ENCODE results near the gene OTOG. TPM values are rescaled to one million over a fixed set of nuclear protein-coding genes. Genes with fewer than 3 reads are reported as not detected.

Gene OTOG
- polyA plus RNA-seq, 12 donors = 0.01 to 0.04 (median 0.02) TPM; not detected in 6

- no peak for DNase-seq
These were observed 13.4 kb downstream of the OTOG start for GRCh38 chr11:17560281-17561110.

- no peak for DNase-seq
These were observed 14.0 kb downstream of the OTOG start for GRCh38 chr11:17561111-17561415.

GRCh38 chr11:17561526-17561925 lies 14.5 kb downstream of the OTOG start:
- no peak for DNase-seq

- DNase-seq = no peak
These were observed 16.2 kb downstream of the OTOG start for GRCh38 chr11:17563231-17563646.

GRCh38 chr11:17563961-17564686 lies 17.1 kb downstream of the OTOG start:
- no peak for DNase-seq

- no peak for DNase-seq
These were observed 17.6 kb downstream of the OTOG start for GRCh38 chr11:17564687-17565042.

- DNase-seq = no peak
These were observed 21.9 kb downstream of the OTOG start for GRCh38 chr11:17568944-17569343.

GRCh38 chr11:17570034-17570433 lies 23.0 kb downstream of the OTOG start:
- no peak for DNase-seq

- DNase-seq = no peak
These were observed 24.6 kb downstream of the OTOG start for GRCh38 chr11:17571431-17572358.

GRCh38 chr11:17572359-17572690 lies 25.3 kb downstream of the OTOG start:
- no peak for DNase-seq

GRCh38 chr11:17572791-17573460 lies 25.9 kb downstream of the OTOG start:
- no peak for DNase-seq

GRCh38 chr11:17573526-17573925 lies 26.5 kb downstream of the OTOG start:
- no peak for DNase-seq

- DNase-seq = no peak
These were observed 27.4 kb downstream of the OTOG start for GRCh38 chr11:17574141-17575091.

GRCh38 chr11:17575431-17576425 lies 28.7 kb downstream of the OTOG start:
- no peak for DNase-seq

- no peak for DNase-seq
These were observed 31.2 kb downstream of the OTOG start for GRCh38 chr11:17578296-17578695.

- DNase-seq = no peak
These were observed 31.9 kb downstream of the OTOG start for GRCh38 chr11:17578958-17579357.

- DNase-seq = no peak
These were observed 32.4 kb downstream of the OTOG start for GRCh38 chr11:17579451-17579850.

- DNase-seq = no peak
These were observed 33.2 kb downstream of the OTOG start for GRCh38 chr11:17580271-17580670.

- no peak for DNase-seq
These were observed 34.1 kb downstream of the OTOG start for GRCh38 chr11:17581036-17581731.

Measured in muscle of arm (tissue), 12 donors.